CD4-positive, alpha-beta T cell treated with Interleukin-15 for 1 hour (primary cell): ENCODE measurements around the gene HIVEP3.

Experiments used
- DNase-seq: peaks from one replicate; pipeline ENCODE4 v3.0.0-alpha.2; 2020

The HIVEP3 gene

DNA sequence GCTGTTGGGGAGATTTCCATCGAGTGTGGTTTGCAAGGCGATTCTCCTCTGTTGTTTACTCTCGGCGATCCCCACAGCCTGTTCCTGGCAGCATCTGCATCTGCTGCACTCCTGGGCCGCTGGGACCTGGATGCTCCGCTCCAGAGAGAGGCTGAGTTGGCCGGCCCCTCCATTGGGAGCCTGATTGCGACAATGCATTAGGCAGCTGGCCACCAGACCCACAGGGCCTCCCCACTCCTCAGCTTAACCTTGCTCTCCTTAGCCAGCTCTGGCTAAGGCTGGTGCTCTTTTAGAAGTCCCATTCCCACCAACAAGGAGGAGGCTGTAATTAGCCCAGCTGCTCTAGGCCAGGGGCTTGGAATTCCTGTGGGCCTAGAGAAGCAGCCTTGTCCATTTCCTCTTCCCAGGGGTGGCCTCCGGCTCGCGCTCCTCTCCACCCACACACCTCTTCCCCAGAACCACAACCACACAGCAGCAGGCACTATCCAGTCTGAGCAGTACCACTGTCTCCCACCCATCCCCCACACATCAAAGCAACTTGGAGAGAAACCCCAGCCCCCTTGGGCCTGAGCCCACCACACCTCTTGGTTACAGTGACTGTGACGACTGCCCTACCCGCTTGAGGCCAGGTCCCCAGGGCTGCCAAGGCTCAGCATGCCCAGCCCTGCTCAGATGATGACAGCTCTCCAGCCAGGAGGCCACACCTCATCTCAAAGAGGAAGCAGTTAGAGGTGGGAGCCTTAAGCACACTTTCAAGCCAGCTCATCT, 240.4 kb downstream of the HIVEP3 start:
- peak; percentile 41 for DNase-seq

DNA sequence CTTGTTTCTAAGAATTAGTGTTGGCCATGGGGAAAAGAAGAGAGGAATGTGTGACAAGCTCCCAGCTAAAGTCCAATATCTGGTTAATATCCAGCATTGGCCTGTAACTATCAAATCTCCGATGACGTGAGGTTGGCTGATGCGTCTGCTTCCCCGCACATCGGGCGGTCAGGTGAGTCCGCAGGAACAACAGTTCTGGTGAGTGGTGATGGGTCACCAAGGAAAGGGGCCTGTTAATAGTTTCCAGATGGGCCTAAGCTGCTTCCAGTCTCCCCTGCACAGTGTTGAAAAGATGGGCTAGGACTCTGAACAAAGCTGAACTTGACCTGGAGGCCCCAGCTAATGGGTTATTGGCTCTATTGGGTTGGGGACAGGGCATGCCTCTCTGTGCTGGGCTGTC, 241.1 kb downstream of the HIVEP3 start:
- DNase-seq = no peak

- no peak for DNase-seq
Measured at GRCh38 chr1:41675401-41675800, 243.3 kb downstream of the HIVEP3 start.

GRCh38 chr1:41674522-41674921, 244.2 kb downstream of the HIVEP3 start:
- no peak for DNase-seq

DNA sequence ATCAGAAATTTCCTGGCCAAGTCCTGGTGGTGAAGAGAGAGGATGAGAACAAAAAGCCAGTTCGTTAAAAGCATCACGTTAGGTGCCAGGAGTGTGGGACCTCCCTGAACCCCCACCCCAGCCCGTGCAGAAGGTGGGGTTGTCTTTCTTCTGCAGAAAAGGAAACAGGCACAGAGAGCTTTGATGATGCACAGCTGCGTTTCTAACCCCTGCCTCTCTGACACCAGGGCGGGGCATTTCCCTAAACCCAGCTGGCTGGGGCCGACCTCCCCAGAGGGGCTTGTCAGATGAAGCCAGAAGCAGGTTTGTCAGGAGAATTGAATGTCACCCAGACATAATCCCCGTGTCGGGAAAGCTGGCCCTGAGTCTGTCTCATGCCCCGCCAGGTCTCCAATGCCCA, 244.9 kb downstream of the HIVEP3 start:
- DNase-seq = peak; percentile 55

DNA sequence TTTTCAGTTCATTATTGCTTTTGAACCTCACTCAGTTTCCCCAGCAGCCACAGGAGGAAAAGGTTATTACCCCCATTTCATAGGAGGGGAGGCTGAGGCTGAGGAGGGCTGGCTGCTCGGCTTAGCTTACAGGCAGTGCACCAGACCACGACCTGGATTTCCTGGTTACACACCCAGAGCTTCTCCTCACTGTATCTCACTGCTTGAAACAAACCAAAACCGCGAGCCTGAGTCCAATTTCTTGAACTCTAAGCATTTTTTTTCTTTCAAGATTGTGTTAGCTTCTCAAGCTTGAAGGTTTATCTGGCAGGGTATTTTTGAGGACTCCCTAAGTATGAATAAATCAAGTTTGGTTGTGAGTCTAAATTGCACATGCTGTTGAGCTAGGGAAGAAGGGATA, 245.3 kb downstream of the HIVEP3 start:
- DNase-seq = peak; percentile 55

- no peak for DNase-seq
Measured at GRCh38 chr1:41672641-41673361, 245.9 kb downstream of the HIVEP3 start.

DNA sequence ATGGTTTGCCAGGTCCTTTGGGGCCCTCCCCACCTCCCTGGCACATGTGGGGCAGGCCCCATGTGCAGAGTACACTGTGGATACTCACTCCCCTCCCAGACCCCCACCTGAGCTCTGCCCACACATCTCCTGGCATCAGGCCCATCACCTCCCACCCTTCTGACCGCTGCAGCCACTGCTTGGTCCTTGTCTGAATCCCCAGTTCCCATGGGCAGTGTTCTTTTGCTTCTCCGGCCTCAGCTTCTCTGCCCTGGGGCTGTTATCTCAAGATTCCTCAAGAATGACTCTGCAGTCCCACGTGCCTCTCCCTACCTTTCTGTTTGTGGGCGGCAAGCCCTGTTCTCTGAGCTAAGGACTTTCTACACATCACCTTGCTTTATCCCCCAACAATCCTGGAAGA, 246.5 kb downstream of the HIVEP3 start:
- DNase-seq = no peak

DNA sequence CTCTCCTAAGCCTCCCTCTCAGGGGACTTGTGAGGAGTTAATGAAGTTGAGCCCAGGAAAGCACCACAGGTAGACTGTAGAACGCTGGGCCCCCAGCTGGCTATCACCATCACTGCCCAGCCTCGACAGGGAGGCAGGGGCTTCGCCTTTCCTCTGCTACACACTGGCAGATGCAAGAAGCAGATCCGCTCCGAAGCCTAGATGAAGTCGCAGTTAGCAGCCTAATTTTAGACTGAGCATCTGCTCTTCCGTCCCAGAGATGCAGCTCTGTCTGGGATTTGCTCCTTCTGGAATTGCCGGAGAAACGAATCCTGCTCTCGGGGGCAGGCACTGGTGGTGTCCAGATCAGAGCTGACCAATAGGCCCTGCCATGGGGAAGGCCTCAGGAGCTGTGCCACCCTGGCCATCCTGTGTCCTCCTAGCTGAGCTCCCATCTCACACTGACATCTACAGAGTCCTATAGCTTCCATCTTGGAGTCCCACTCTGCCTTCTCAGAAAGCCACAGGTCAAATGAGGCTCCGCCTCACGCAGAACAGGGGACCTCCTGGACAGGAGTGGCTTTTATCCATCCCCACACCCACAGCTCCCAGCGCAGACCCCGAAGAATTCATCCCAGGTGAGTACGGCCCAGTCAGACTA, 247.5 kb downstream of the HIVEP3 start:
- DNase-seq = no peak

DNA sequence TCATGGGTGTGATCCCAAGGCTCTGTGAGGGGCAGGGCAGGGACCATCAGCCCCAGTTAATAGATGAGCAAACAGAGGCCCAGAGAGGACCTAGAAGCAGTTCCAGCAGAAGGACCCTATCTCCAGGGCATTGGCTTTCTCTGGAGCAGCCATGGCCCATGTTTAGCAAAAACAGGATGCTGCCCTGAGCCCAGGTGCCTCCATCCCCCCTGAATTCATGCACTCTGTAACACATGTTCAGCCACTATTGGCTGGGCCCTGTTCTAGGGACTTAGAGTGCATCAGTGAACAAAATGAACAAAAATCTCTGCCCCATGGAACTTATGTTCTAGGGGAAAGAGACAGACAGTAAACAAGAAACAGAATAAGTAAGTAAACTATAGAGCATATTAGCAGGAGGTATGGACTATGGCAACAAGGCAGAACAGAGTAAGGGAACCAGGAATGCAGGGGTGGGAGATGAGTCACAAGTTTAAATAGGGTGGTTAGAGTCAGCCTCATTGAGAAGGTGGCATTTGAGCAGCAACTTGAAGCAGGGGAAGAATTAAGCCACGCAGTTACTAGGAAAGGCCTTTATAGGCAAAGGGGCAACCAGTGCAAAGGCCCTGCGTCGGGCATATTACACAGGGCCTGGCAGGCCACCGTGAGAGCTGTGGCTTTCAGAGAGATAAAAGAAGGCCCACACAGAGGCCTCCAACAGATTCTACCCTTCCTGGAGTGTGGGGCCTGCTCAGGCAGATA, 248.3 kb downstream of the HIVEP3 start:
- DNase-seq = no peak

GRCh38 chr1:41668967-41669366, 249.8 kb downstream of the HIVEP3 start:
- DNase-seq = no peak

DNA sequence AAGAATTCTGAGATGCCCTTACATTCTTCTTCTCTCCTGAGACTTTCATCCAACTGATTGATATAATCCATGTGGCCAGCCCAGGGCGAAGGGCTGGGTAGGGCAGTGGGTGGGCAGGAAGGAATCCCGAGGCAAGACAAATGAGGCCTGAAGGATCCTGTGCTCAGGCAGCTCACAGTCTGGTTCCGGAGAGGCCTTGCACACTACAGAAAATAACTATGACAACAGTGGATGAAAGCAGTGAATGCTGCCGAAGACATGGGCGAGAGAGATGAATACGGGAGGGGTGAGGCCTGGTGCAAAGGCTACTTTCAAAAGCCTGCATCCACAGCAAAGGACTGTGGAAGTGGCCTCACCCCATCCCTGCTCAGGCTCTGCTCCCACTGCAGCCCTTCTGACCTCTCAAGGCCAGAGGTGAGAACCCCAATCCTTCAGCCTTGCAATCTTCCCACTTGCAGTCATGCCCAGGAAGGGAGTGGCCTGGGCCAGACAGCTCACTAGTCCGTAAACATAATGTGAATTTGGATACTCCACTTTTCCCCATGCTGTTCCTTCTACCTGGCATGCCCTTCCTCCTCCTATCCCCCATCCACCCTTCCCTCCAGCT, 250.6 kb downstream of the HIVEP3 start:
- DNase-seq = no peak

GRCh38 chr1:41666981-41667631, 251.6 kb downstream of the HIVEP3 start:
- DNase-seq = peak; percentile 77

- DNase-seq = no peak
Measured at GRCh38 chr1:41665962-41666917, 252.5 kb downstream of the HIVEP3 start.

DNA sequence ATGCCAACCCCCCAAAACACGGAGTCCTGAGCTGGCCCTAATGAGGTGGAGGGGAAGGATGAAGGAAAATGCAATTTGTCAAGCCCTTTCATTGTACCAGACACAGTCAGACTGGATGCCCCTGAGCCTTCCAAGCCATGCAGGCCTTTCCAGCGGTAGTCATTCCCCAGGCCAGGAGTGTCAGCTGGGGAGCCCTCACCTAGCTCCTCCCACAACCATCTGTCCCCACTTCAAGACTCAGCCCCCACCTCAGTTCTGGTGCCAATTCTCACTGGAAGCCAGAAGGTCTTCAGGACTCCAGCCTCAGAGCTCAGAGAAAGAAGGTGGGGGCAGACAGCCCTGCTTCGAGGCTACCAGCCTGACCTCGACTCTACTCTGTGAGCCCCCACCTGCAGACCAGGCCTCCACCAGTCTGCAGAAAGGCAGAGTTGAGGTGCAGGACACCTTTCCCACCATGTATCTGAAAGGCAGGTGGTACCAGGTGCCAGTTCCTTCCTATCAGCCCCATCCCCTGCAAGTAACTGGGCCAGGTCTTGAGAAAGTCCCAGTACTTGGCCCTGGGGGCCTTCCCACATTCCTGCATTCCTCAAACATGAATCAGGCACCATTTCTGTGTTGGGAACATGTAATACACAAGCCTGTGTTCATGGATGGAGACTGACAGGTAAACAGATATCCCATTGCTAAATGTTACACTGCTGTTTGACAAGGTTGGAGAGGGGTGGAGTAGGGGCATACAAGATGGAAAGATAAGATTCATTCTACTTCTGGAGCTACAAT, 253.7 kb downstream of the HIVEP3 start:
- no peak for DNase-seq

DNA sequence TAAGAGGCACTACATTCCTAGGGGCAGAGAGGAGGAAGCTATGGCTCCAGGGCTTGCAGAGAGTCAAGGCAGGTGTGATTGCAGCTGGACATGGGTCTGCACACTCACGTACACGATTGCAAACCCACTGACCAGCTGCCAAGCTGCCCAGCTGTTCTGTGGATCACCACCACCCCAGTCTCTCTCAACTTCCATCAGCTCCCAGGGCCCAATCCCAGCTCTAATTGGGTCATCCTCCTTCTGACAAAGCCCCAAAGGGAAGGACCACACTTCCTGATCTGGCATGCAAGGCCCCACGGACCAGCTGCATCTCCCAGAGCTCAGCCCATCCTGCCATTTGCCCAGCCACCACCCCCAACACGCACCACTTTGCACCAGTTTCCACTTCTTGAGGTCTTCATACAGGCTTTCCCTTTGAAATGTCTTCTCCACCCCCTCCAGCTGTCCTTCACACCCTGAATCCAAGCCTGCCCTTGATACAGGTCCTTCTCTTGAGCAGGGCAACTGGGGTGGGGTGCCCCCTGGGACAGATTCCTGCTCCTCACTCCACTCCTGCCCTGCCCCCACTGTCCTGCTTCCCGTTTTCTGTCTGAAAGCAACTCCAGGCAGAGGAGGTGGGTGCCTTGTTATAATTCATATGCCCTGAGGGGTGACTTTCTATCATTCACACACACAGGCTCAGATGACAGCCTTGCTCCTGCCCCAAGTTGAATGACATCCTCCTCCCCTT, 254.9 kb downstream of the HIVEP3 start:
- no peak for DNase-seq

GRCh38 chr1:41662765-41663437, 255.8 kb downstream of the HIVEP3 start:
- DNase-seq = no peak

- DNase-seq = peak; percentile 81
Measured at GRCh38 chr1:41662061-41662764, 256.5 kb downstream of the HIVEP3 start.
